Stimulated activated CD8-positive, alpha-beta memory T cell treated with anti-CD3 and anti-CD28 coated beads, Interleukin-4, amount 100 ng/mL, for 24 hours (primary cell): ENCODE data around the gene FRG2C.
"Not testable (repeated sequence)": the region's sequence is repeated elsewhere in the genome, so short reads cannot be mapped to it uniquely, and the experiment has no call there.

Source experiments
- DNase-seq: peaks from one replicate; pipeline ENCODE4 v3.0.0-alpha.2; 2020; ENCODE audit warnings: low read depth

The FRG2C gene

GRCh38 chr3:75669348-75670297, 5.5 kb downstream of the FRG2C start:
- not testable (repeated sequence) for DNase-seq

- DNase-seq: not testable (repeated sequence)
Measured at GRCh38 chr3:75670298-75671286, 6.5 kb downstream of the FRG2C start.

- not testable (repeated sequence) for DNase-seq
Measured at GRCh38 chr3:75671287-75672139, 7.4 kb downstream of the FRG2C start.

GRCh38 chr3:75672140-75672775, 8.1 kb downstream of the FRG2C start:
- DNase-seq: not testable (repeated sequence)

- DNase-seq: not testable (repeated sequence)
Measured at GRCh38 chr3:75683965-75684364, 19.8 kb downstream of the FRG2C start.

GRCh38 chr3:75687323-75687722, 23.2 kb downstream of the FRG2C start:
- DNase-seq: no peak

GRCh38 chr3:75692061-75692460, 27.9 kb downstream of the FRG2C start:
- no peak for DNase-seq
